Left lung (tissue), 10 donors: Measurements from ENCODE around the gene HERC2. TPM values are rescaled to one million over a fixed set of nuclear protein-coding genes. Genes with fewer than 3 reads are reported as not detected.

Experiments used
- ATAC-seq: fragments of 200-7000 bp; cut with Tn5 transposase; one replicate; pipeline ENCODE4 v1.9.1; 2020; ENCODE audit warnings: moderate library complexity
- DNase-seq, 4 donors: peaks; one replicate each; pipeline ENCODE4 v3.0.0-alpha.2; 2013 to 2020
- H3K27ac ChIP-seq, 2 donors: fragments of 200-600 bp; sonication (generic) in 1 of 2; one replicate each; pipeline versions ENCODE4 v1.5.0 to v1.8.0; 2020 to 2021
- H3K27me3 ChIP-seq, 2 donors: fragments of 200-600 bp; sonication (generic) in 1 of 2; one replicate each; pipeline versions ENCODE4 v1.5.0 to v1.8.0; 2020 to 2021
- H3K36me3 ChIP-seq, 2 donors: fragments of 200-600 bp; sonication (generic) in 1 of 2; one replicate each; pipeline versions ENCODE4 v1.5.0 to v1.8.0; 2020 to 2021
- H3K4me1 ChIP-seq, 2 donors: fragments of 200-600 bp; one replicate each; pipeline ENCODE4 v1.8.0; 2021
- H3K4me3 ChIP-seq, 2 donors: fragments of 200-600 bp; sonication (generic) in 1 of 2; one replicate each; pipeline versions ENCODE4 v1.5.0 to v1.8.0; 2020 to 2021; ENCODE audit warnings: mild to moderate bottlenecking in 1 of 2
- H3K9me3 ChIP-seq, 2 donors: fragments of 200-600 bp; sonication (generic) in 1 of 2; one replicate each; pipeline versions ENCODE4 v1.5.0 to v1.8.0; 2020 to 2021
- intact Hi-C, 2 donors: fragments of 100-400 bp; cut with DNase I; formaldehyde crosslinking; loops; one replicate each; pipeline versions ENCODE4 v1.11.2 to v1.14.2; 2022
- polyA plus RNA-seq, 6 donors: library from polyadenylated mRNA; unstranded; fragments of 120-200 nt; gene quantifications; one replicate each; pipeline ENCODE4 v1.2.1, GENCODE V29; 2013; ENCODE audit not compliant: insufficient read length in 6 of 6
- total RNA-seq, 2 donors: library from RNA; stranded (reverse); fragmentation: NEBNext Ultra II Directional; extraction: Animal tissue kit (Norgen Biotek cat#: 25700); gene quantifications; one replicate each; pipeline ENCODE4 v1.2.1, GENCODE V29; 2021
- TF ChIP-seq, protein P1 (sequence below), 2 donors: fragments of 200-600 bp; sonication (generic) in 1 of 2; IDR thresholded peaks; one replicate each; pipeline versions ENCODE4 v1.5.0 to v1.8.0; 2021; ENCODE audit warnings: antibody characterized with exemption in 2 of 2
- donor health status: DM: no; HTN: yes; CAD: no.
- donor health status: DM: no; HTN: no; CAD: no.

Gene HERC2
- total and polyA plus RNA-seq, 8 donors: 52.7 to 68.6 (median 56.4) TPM

GRCh38 chr15:28112101-28112760, 209.7 kb downstream of the HERC2 start:
- no peak for DNase-seq
- Histone ChIP-seq H3K27ac (no peak overlapping the region), H3K27me3 (peaks cover 1 to 16% of the 10 kb centered on the region in 2 donors), H3K4me3 (no peak overlapping the region), H3K9me3 (no peaks in the 10 kb centered on the region), H3K36me3 (peaks cover 0 to 64% of the 10 kb centered on the region in 2 donors), H3K4me1 (peaks cover 6 to 7% of the 10 kb centered on the region in 2 donors)
- ATAC-seq: no peak
- intact Hi-C loops: no loop called here
- TF ChIP-seq, protein P1, sequence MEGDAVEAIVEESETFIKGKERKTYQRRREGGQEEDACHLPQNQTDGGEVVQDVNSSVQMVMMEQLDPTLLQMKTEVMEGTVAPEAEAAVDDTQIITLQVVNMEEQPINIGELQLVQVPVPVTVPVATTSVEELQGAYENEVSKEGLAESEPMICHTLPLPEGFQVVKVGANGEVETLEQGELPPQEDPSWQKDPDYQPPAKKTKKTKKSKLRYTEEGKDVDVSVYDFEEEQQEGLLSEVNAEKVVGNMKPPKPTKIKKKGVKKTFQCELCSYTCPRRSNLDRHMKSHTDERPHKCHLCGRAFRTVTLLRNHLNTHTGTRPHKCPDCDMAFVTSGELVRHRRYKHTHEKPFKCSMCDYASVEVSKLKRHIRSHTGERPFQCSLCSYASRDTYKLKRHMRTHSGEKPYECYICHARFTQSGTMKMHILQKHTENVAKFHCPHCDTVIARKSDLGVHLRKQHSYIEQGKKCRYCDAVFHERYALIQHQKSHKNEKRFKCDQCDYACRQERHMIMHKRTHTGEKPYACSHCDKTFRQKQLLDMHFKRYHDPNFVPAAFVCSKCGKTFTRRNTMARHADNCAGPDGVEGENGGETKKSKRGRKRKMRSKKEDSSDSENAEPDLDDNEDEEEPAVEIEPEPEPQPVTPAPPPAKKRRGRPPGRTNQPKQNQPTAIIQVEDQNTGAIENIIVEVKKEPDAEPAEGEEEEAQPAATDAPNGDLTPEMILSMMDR (IDR thresholded peaks at IDR 0.05): no peak

GRCh38 chr15:28111543-28111942, 210.4 kb downstream of the HERC2 start:
- Histone ChIP-seq H3K9me3 (no peaks in the 10 kb centered on the region), H3K4me3 (no peak overlapping the region), H3K27me3 (peaks cover 8 to 23% of the 10 kb centered on the region in 2 donors), H3K27ac (no peak overlapping the region), H3K36me3 (peaks cover 0 to 57% of the 10 kb centered on the region in 2 donors), H3K4me1 (peaks cover 12 to 14% of the 10 kb centered on the region in 2 donors)
- TF ChIP-seq, protein P1 (IDR thresholded peaks at IDR 0.05): no peak
- ATAC-seq (no peak), DNase-seq (peak in 1 of 4 donors; percentile 36)
- intact Hi-C loops: no loop called here

DNA sequence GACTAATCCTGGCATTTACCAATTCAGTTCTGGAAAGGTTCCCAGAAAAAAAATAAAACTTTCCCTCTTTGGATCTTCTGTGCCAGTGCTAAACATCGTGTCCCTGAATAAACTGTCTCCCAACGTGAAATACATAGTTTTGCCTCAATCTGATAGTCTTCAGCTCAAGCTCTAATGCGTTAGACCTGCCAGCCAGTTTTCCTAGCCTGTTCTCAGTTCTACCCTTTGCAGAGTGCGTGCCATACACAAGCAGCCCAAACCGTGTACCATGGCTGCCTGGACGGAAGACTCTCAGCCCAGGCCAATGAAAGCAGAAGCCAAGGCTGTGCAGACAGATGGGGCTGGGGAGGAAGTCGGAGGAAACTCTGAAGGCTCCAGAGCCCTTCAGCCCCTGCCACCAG, 211.5 kb downstream of the HERC2 start:
- ATAC-seq (no peak), DNase-seq (no peak)
- Histone ChIP-seq H3K27me3 (peaks cover 11 to 28% of the 10 kb centered on the region in 2 donors), H3K4me3 (no peak overlapping the region), H3K9me3 (no peaks in the 10 kb centered on the region), H3K27ac (no peak overlapping the region), H3K36me3 (peaks cover 0 to 47% of the 10 kb centered on the region in 2 donors), H3K4me1 (peaks cover 12 to 17% of the 10 kb centered on the region in 2 donors)
- TF ChIP-seq, protein P1 (IDR thresholded peaks at IDR 0.05): no peak
- intact Hi-C loops: no loop called here

GRCh38 chr15:28109626-28110455, 212.1 kb downstream of the HERC2 start:
- Histone ChIP-seq H3K27ac (no peak overlapping the region), H3K4me3 (no peak overlapping the region), H3K27me3 (peaks cover 11 to 28% of the 10 kb centered on the region in 2 donors), H3K4me1 (peaks cover 12 to 17% of the 10 kb centered on the region in 2 donors), H3K9me3 (no peaks in the 10 kb centered on the region), H3K36me3 (peaks cover 0 to 40% of the 10 kb centered on the region in 2 donors)
- no peak for DNase-seq
- intact Hi-C loops: no loop called here
- ATAC-seq: no peak
- TF ChIP-seq, protein P1 (IDR thresholded peaks at IDR 0.05): no peak

DNA sequence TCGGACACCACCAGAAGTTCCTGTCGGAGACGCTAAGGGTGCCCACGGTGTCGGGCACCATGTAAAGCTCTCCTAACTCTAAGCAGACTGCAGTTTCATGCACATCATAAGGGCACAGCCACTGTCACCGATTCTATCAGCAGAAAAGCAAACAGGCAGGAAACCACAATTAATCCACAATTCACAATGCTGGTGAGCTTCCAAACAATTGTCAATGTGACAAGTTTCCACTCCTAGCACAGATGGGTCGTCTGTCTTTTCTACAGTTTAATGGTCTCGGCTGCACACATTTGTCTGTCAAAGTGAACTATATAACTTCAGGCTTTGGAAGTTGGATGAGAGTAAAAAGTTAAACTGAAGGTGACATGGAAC, 214.1 kb downstream of the HERC2 start:
- H3K4me3 ChIP-seq: peak overlapping the region in 1 of 2 donors; percentile 37
- peaks cover 11 to 33% of the 10 kb centered on the region in 2 donors for H3K27me3 ChIP-seq
- peaks cover 12 to 17% of the 10 kb centered on the region in 2 donors for H3K4me1 ChIP-seq
- DNase-seq (no peak), ATAC-seq (no peak)
- peaks cover 0 to 21% of the 10 kb centered on the region in 2 donors for H3K36me3 ChIP-seq
- intact Hi-C loops: no loop called here
- no peak overlapping the region for H3K27ac ChIP-seq
- TF ChIP-seq, protein P1 (IDR thresholded peaks at IDR 0.05): no peak
- H3K9me3 ChIP-seq: no peaks in the 10 kb centered on the region
